CD4-positive, alpha-beta T cell treated with Interleukin-4 for 4 hours (primary cell): ENCODE results near the gene HHATL.

Source experiments
- DNase-seq: peaks from one replicate; pipeline ENCODE4 v3.0.0-alpha.2; 2020

The HHATL gene

GRCh38 chr3:42712344-42712648 lies 9.7 kb upstream of the HHATL start:
- DNase-seq = no peak

- no peak for DNase-seq
Observed at GRCh38 chr3:42711491-42712343, 9.1 kb upstream of the HHATL start.

GRCh38 chr3:42710323-42711021 lies 7.9 kb upstream of the HHATL start:
- DNase-seq = no peak

- DNase-seq = no peak
Observed at GRCh38 chr3:42709621-42710020, 7.0 kb upstream of the HHATL start.

GRCh38 chr3:42708611-42709151 lies 6.1 kb upstream of the HHATL start:
- no peak for DNase-seq

- no peak for DNase-seq
Observed at GRCh38 chr3:42707620-42708355, 5.2 kb upstream of the HHATL start.

GRCh38 chr3:42706721-42707619 lies 4.4 kb upstream of the HHATL start:
- DNase-seq = no peak

- DNase-seq = no peak
Observed at GRCh38 chr3:42705962-42706585, 3.5 kb upstream of the HHATL start.

GRCh38 chr3:42705058-42705767 lies 2.6 kb upstream of the HHATL start:
- DNase-seq = no peak

- no peak for DNase-seq
Observed at GRCh38 chr3:42704136-42704841, 1.7 kb upstream of the HHATL start.

- DNase-seq = no peak
Observed at GRCh38 chr3:42703695-42704025, 1.1 kb upstream of the HHATL start.

GRCh38 chr3:42702982-42703694 lies 540 bp upstream of the HHATL start:
- no peak for DNase-seq

- peak; percentile 31 for DNase-seq
Observed at GRCh38 chr3:42701371-42702065, 1.1 kb downstream of the HHATL start.

GRCh38 chr3:42700366-42701288 lies 2.0 kb downstream of the HHATL start:
- DNase-seq = no peak

GRCh38 chr3:42699511-42699971 lies 3.1 kb downstream of the HHATL start:
- no peak for DNase-seq

- no peak for DNase-seq
Observed at GRCh38 chr3:42698911-42699230, 3.7 kb downstream of the HHATL start.

GRCh38 chr3:42698216-42698910 lies 4.2 kb downstream of the HHATL start:
- DNase-seq = no peak
